Measurements from ENCODE around the gene TCTN2.

The TCTN2 gene

DNA sequence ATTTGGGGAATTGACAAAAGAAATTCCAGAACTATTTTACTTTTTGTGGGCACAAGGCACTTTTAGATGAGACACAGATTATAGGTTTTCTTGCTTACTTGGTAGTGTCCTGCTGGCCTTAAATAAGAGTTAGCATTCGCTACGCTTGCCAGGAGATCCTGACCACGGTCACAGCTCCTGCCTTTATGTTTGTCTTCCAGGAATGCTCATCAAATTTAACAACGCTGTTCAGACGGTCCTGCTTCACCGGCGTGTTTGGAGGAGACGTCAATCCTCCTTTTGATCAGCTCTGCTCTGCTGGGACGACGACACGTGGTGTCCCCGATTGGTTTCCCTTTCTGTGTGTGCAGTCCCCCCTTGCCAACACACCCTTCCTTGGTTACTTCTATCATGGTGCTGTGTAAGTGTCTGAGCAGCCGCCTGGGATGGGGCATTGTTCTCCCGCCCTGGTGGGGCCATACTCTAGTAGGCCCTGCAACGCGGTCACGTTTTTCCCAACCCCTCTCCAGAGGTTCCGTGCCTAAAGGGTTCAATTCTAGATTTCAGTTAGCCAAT, 15.8 kb downstream of the TCTN2 start:
- DNase-seq (ENCODE audit: low read depth, low spot score) = no peak

GRCh38 chr12:123690191-123690840, 19.4 kb downstream of the TCTN2 start:
- no peak for DNase-seq (ENCODE audit: low read depth, low spot score)

- peak; percentile 67 for DNase-seq (ENCODE audit: low read depth, low spot score)
These were observed 25.3 kb downstream of the TCTN2 start for GRCh38 chr12:123696207-123696606.

DNA sequence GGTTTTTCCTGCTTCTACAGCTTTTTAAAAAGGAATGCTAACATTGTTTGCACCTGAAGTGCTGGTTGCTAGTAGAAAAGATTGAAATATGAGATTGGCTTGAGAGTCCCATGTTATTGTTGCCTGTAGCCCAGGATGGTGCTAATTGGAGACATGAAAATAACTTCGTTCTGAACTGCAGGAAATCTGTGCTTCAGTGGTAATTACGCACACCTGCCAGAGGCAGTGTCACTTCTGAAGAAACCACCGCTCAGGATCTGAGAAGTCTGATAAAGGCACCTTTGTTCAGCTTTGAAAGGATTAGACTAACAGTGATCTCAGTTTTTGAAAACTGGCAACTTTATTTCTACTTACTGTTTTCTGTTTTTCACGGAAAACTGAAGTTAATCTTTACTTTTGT, 25.7 kb downstream of the TCTN2 start:
- peak; percentile 34 for DNase-seq (ENCODE audit: low read depth, low spot score)

DNA sequence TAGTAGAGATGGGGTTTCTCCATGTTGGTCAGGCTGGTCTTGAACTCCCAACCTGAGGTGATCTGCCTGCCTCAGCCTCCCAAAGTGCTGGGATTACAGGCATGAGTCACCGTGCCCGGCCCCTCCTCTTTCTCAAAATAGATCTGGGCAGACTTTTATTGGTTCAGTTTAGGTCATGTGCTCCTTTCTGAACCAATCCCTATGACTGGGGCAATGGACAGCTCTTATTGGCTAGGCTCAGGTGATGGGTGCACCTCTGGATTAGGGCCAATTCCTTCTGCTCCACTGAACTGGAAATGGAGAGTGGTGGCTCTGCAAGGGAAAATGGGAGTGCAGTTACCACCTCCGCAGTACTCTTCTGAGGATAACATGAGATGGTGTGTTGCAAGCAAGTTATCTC, 35.0 kb downstream of the TCTN2 start:
- no peak for DNase-seq (ENCODE audit: low read depth, low spot score)

DNA sequence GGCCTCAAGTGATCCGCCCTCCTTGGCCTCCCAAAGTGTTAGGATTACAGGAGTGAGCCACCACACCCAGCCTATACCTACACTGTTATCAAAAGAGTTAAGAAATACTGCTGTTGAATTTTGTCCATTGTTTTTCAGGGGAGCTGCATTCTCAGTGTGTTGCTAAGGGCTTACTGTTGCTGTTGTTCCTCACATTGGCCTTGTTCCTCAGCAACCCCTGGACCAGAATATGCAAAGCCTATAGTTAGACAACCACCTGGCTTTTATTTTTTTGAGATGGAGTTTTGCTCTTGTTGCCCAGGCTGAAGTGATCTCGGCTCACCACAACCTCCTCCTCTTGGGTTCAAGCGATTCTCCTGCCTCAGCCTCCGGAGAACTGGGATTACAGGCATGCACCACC, 36.6 kb downstream of the TCTN2 start:
- no peak for DNase-seq (ENCODE audit: low read depth, low spot score)

DNA sequence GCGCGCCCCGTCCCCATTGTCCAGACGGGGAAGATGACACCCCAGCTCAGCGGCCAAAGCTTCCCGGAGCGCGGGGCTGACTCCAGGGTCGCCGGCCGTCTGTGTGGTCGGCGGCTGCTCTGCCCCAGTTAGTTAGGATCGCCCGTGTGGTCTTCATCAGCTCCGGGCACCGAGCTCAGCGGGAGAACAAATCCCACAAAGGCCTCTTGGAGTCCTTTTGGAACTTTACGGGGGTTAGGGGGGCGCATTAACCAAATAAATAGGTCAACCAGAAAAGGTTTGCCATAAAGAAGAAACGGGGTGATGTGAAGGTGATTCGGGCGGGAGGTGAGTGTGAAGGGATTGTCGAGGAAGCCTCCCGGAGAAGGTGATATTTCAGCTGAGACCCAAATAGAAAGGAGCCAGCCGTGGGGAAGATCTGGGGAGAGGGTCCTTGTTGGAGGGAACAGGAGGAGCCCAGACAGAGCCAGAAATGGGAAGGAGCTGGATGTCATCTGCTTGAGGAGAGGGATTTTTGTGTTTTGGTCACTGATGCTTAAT, 41.9 kb downstream of the TCTN2 start:
- no peak for DNase-seq (ENCODE audit: low read depth, low spot score)

- DNase-seq (ENCODE audit: low read depth, low spot score) = peak; percentile 14
These were observed 42.5 kb downstream of the TCTN2 start for GRCh38 chr12:123713398-123713797.

- DNase-seq (ENCODE audit: low read depth, low spot score) = no peak
These were observed 43.1 kb downstream of the TCTN2 start for GRCh38 chr12:123713823-123714585.

DNA sequence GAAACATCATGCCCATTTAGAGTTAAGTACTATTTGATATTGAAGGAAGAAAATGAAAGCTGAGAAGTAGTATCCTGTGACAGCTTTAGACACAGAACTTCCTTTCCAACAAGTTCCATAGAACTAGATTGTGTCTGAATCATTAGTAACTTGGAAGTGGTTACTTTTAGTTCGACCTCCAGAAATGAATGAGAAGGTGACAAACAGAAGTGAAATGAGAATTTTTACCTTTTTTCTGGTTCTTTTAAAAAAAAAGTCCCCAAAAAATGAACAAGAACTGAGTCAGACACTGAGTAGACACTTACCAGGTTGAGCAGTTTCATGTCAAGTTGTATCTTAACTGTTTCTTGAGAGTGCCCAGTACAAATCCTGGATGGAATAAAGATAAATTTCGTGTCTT, 44.3 kb downstream of the TCTN2 start:
- no peak for DNase-seq (ENCODE audit: low read depth, low spot score)

GRCh38 chr12:123717350-123717749, 46.4 kb downstream of the TCTN2 start:
- no peak for DNase-seq (ENCODE audit: low read depth, low spot score)

DNA sequence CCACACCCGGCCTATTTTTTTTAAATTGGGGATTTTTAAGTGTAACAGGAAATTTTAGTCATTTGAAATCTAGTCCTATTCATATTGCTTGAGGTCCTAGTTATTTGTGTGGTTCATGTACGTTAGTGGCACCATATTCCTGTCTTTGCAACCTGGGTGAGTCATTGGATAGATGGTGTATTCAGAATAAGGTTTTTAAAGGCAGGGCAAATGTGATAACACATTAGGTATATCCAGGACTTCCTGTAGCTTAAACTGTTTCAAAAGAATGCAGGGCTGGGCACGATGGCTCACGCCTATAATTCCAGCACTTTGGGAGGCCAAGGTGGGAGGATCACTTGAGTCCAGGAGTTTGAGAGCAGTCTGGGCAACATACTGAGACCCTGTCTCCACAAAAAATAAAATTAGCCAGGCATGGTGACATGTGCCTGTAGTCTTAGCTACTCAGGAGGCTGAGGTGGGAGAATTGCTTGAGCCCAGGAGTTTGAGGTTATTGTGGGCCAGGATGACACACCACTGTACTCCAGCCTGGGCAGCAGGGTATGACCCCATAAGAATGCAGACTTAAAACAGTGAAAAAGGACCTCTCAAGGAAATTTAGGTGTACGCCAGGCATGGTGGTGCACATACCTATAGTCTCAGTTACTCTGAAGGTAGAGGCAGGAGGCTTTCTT, 49.4 kb downstream of the TCTN2 start:
- no peak for DNase-seq (ENCODE audit: low read depth, low spot score)

- no peak for DNase-seq (ENCODE audit: low read depth, low spot score)
These were observed 50.3 kb downstream of the TCTN2 start for GRCh38 chr12:123721245-123721644.

GRCh38 chr12:123723011-123723410, 52.1 kb downstream of the TCTN2 start:
- DNase-seq (ENCODE audit: low read depth, low spot score) = no peak

GRCh38 chr12:123723765-123724164, 52.9 kb downstream of the TCTN2 start:
- no peak for DNase-seq (ENCODE audit: low read depth, low spot score)

DNA sequence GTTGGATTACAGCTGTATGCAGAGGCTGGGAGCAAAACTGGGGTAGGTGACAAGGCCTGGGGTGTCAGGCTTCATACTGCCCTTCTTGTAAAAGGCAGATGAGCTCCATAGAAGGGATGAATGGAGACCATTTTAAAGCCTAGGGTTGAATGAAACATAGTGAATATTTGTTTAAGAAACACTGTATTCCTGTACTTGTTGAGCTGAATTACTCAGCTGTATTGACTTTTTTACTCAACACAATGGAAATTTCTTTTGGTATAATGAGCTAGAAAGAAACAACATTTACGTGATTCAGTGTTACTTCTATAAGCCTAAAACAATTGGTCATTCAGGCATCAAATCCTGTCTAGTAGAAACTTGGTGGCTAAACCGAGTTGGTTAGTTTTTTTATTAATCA, 55.3 kb downstream of the TCTN2 start:
- DNase-seq (ENCODE audit: low read depth, low spot score) = no peak

- DNase-seq (ENCODE audit: low read depth, low spot score) = no peak
These were observed 56.0 kb downstream of the TCTN2 start for GRCh38 chr12:123726962-123727361.

GRCh38 chr12:123727878-123728277, 57.0 kb downstream of the TCTN2 start:
- DNase-seq (ENCODE audit: low read depth, low spot score) = no peak

DNA sequence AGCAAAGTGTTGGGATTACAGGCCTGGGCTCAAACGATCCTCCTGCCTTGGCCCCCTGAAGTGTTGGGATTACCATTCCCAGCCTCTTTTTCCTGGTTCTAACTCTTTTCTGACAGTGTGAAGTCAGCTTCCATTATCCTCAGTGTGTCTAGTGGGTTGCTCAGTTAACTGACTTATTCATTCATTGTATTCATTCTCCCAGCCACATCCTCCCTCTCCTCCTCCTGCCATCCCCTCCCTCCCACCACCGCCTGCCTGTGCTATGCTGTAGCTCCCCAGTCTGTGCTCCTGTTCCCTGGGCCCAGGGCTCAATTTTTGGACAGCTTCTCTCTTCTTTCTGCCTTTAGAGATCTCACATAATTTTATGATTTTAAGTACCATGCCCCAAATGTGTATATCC, 60.7 kb downstream of the TCTN2 start:
- no peak for DNase-seq (ENCODE audit: low read depth, low spot score)

DNA sequence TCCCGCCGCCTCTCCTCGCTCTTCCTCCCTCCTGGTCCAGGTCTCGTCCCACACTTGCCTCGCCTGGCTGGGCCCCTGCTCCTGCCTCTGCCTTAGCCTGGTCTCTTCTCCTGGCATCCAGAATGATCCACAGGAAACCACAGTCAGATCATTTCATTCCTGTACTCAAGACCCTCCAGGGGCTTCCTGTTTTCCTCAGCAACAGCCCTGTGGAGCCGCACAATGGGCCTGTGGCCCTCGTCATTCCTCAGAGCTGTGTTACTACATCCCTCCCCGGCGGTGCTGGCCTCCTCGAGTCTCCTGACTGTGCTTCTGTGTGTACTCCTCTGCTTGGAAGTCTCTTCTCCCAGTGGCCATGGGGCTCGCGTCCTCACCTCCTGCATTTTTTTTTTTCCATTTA, 61.3 kb downstream of the TCTN2 start:
- no peak for DNase-seq (ENCODE audit: low read depth, low spot score)

- DNase-seq (ENCODE audit: low read depth, low spot score) = no peak
These were observed 62.3 kb downstream of the TCTN2 start for GRCh38 chr12:123733229-123733628.

- DNase-seq (ENCODE audit: low read depth, low spot score) = no peak
These were observed 63.4 kb downstream of the TCTN2 start for GRCh38 chr12:123734268-123734667.
